Naive B cell (primary cell): ENCODE measurements around the gene YTHDC1. TPM values are rescaled to one million over a fixed set of nuclear protein-coding genes. Genes with fewer than 3 reads are reported as not detected.

Source experiments
- ATAC-seq, 2 donors: fragments of 150-1000 bp; cut with Tn5 transposase; 2 replicates each; pipeline ENCODE4 v1.10.0; 2021; ENCODE audit warnings: low read depth in 2 of 2, mild to moderate bottlenecking in 2 of 2, moderate library complexity in 2 of 2
- DNase-seq: peaks from one replicate; pipeline ENCODE4 v3.0.0; 2022
- H3K27ac Mint-ChIP-seq, 6 donors: one replicate each; pipeline ENCODE4 v1.8.0; 2020 to 2022; ENCODE audit warnings: mild to moderate bottlenecking in 6 of 6, mixed read lengths in 6 of 6, moderate library complexity in 5 of 6, inconsistent platforms in 2 of 6
- H3K27me3 Mint-ChIP-seq, 3 donors: one replicate each; pipeline ENCODE4 v1.8.0; 2021 to 2022; ENCODE audit warnings: mixed read lengths in 3 of 3, mild to moderate bottlenecking in 1 of 3
- H3K36me3 Mint-ChIP-seq, 2 donors: one replicate each; pipeline ENCODE4 v1.8.0; 2020 to 2022; ENCODE audit warnings: mixed read lengths in 2 of 2, inconsistent platforms in 1 of 2, mild to moderate bottlenecking in 1 of 2
- H3K4me1 Mint-ChIP-seq, 3 donors: one replicate each; pipeline ENCODE4 v1.8.0; 2020 to 2022; ENCODE audit warnings: mixed read lengths in 3 of 3, inconsistent platforms in 1 of 3, mild to moderate bottlenecking in 1 of 3, moderate library complexity in 1 of 3
- H3K4me3 Mint-ChIP-seq, 8 donors: one replicate each; pipeline ENCODE4 v1.8.0; 2020 to 2022; ENCODE audit warnings: mild to moderate bottlenecking in 8 of 8, mixed read lengths in 8 of 8, moderate library complexity in 8 of 8, inconsistent platforms in 2 of 8
- H3K9me3 Mint-ChIP-seq, 7 donors: one replicate each; pipeline ENCODE4 v1.8.0; 2020 to 2022; ENCODE audit warnings: mixed read lengths in 7 of 7, mild to moderate bottlenecking in 5 of 7, inconsistent platforms in 2 of 7, moderate library complexity in 1 of 7
- polyA plus RNA-seq, 6 donors: library from polyadenylated mRNA; unstranded; fragments of 300-500 nt; fragmentation: Illumina TruSeq; gene quantifications; one replicate each; pipeline ENCODE4 v1.2.3, GENCODE V29; 2021; ENCODE audit warnings: low read depth in 6 of 6

The YTHDC1 gene
- polyA plus RNA-seq, 6 donors from 2014 or later, result 13.8 to 49.5 (median 35.1) TPM

DNA sequence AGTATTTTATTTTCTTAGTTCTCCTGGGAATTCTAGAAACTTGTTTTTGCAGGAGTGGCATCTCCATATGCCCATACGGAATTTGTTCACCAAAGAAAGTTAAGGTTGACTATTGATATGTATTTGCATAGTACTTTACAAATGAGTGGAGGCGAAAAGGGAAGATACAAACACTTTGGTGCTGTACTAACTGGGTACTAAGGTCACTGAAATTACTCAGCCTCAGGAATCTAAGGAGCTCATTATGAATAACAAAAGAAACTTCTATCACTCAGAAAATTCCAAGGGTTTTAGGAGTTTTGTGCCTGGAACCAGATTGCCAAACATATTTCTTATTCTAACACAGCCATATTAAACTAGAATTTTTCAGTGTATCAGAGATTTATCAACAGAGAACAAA lies 77.0 kb downstream of the YTHDC1 start:
- H3K27ac Mint-ChIP-seq, result peak overlapping the region in 1 of 6 donors; percentile 16
- peaks cover 5 to 14% (median 10%) of the 10 kb centered on the region in 3 donors for H3K4me1 Mint-ChIP-seq
- peaks cover 0 to 4% (median 0%) of the 10 kb centered on the region in 3 donors for H3K27me3 Mint-ChIP-seq
- DNase-seq (no peak), ATAC-seq (no peak)
- peaks cover 0 to 9% (median 0%) of the 10 kb centered on the region in 7 donors for H3K9me3 Mint-ChIP-seq
- H3K36me3 Mint-ChIP-seq, result no peaks in the 10 kb centered on the region
- no peak overlapping the region for H3K4me3 Mint-ChIP-seq

- Mint-ChIP-seq H3K36me3 (no peaks in the 10 kb centered on the region), H3K27ac (peak overlapping the region in 1 of 6 donors; percentile 16), H3K4me1 (peaks cover 5 to 14% (median 10%) of the 10 kb centered on the region in 3 donors), H3K4me3 (peak overlapping the region in 4 of 8 donors; percentile 52 to 79 (median 70)), H3K27me3 (peaks cover 0 to 4% (median 0%) of the 10 kb centered on the region in 3 donors), H3K9me3 (peaks cover 0 to 9% (median 0%) of the 10 kb centered on the region in 7 donors)
- DNase-seq, result no peak
- no peak for ATAC-seq
Observed at GRCh38 chr4:68272380-68272779, 77.5 kb downstream of the YTHDC1 start.

DNA sequence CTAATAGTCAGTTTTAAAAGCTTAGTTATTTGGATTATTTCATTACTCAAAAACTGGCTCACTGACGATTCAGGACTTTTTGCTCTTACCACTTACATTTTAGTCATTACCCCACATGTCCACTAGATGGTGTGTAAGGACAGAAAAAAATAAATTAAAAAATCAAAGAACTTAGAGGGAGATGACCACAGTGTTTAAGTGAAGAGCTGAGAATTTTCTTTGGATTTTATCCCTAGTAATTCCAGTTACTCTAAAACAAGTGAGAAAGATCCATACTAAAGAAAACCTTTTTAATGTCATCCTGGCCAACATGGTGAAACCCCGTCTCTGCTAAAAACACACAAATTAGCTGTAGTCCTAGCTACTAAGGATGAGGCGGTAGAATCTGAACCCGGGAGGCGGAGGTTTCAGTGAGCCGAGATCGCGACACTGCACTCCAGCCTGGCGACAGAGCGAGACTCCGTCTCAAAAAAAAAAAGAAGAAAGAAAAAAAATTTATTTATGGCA lies 78.0 kb downstream of the YTHDC1 start:
- peaks cover 5 to 14% (median 10%) of the 10 kb centered on the region in 3 donors for H3K4me1 Mint-ChIP-seq
- H3K9me3 Mint-ChIP-seq, result peaks cover 0 to 9% (median 0%) of the 10 kb centered on the region in 7 donors
- H3K4me3 Mint-ChIP-seq, result peak overlapping the region in 6 of 8 donors; percentile 4 to 79 (median 58)
- no peak overlapping the region for H3K27ac Mint-ChIP-seq
- no peaks in the 10 kb centered on the region for H3K36me3 Mint-ChIP-seq
- DNase-seq, result peak; percentile 29
- ATAC-seq, result peak; percentile 28 to 41
- H3K27me3 Mint-ChIP-seq, result peaks cover 0 to 4% (median 0%) of the 10 kb centered on the region in 3 donors

- Mint-ChIP-seq H3K27ac (no peak overlapping the region), H3K9me3 (peaks cover 0 to 16% (median 5%) of the 10 kb centered on the region in 7 donors), H3K4me1 (peaks cover 0 to 1% (median 0%) of the 10 kb centered on the region in 3 donors), H3K36me3 (no peaks in the 10 kb centered on the region), H3K4me3 (no peak overlapping the region), H3K27me3 (peaks cover 0 to 16% (median 0%) of the 10 kb centered on the region in 3 donors)
- DNase-seq (no peak), ATAC-seq (no peak)
Observed at GRCh38 chr4:68267433-68267944, 82.4 kb downstream of the YTHDC1 start.

DNA sequence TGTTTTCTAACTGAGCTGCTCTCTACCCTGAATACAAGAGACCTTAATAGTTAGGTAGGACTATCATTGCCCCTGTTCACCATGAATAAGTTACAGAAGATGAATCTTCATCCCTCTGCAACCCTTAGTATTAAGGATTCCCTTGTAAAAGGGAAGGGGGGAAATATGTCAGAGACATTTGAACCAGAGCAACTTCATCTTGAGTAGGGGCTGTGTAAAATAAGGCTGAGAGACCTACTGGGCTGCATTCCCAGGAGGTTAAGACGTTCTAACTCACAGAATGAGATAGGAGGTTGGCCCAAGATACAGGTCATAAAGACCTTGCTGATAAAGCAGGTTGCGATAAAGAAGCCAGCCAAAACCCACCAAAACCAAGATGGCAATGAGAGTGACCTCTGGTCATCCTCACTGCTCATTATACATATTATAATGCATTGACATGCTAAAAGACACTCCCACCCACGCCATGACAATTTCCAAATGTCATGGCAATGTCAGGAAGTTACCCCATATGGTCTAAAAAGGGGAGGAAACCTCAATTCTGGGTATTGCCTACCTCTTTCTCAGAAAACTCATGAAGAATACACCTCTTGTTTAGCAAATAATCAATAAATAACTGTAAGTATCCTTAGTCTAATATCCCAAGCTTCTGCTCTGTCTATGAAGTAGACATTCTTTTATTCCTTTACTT lies 84.9 kb downstream of the YTHDC1 start:
- Mint-ChIP-seq H3K36me3 (no peaks in the 10 kb centered on the region), H3K27me3 (peaks cover 0 to 16% (median 6%) of the 10 kb centered on the region in 3 donors), H3K4me1 (no peaks in the 10 kb centered on the region), H3K27ac (no peak overlapping the region), H3K9me3 (peaks cover 0 to 14% (median 0%) of the 10 kb centered on the region in 7 donors), H3K4me3 (no peak overlapping the region)
- DNase-seq, result no peak
- no peak for ATAC-seq

Other genes with a start within 250 kb of the YTHDC1 start
- gene TMPRSS11F, start 220.2 kb downstream of the YTHDC1 start, polyA plus RNA-seq, result not detected
- not detected for gene TMPRSS11B, start 104.4 kb downstream of the YTHDC1 start, polyA plus RNA-seq
- gene TMPRSS11E, start 97.4 kb upstream of the YTHDC1 start, polyA plus RNA-seq, result not detected
- 10 to 100 TPM in 4 of 6 donors, 1 to 10 TPM in 1, not detected in 1; 4.6 to 56.0 (median 12.4) TPM for gene UGT2B17, start 226.2 kb upstream of the YTHDC1 start, polyA plus RNA-seq